Mesenchymal stem cell (in vitro differentiated cells and primary cell): Measurements from ENCODE around the gene TRAP1.

Experiments
- DNase-seq: peaks from one replicate; pipeline ENCODE4 v3.0.0-alpha.2; 2013
- H2AFZ ChIP-seq: one replicate; pipeline ENCODE4 v1.6.1; 2013; ENCODE audit warnings: low read depth, mild to moderate bottlenecking, control low read depth, inconsistent platforms, low read length, moderate library complexity
- H2AK5ac ChIP-seq: 2 replicates; pipeline ENCODE4 v1.6.1; 2013; ENCODE audit warnings: low read length, moderate library complexity, mild to moderate bottlenecking, inconsistent platforms; ENCODE audit not compliant: severe bottlenecking
- H2BK120ac ChIP-seq: one replicate; pipeline ENCODE4 v1.6.1; 2013; ENCODE audit warnings: low read depth, mild to moderate bottlenecking, inconsistent platforms, low read length, moderate library complexity
- H2BK12ac ChIP-seq, 2 experiments: one replicate each; pipeline ENCODE4 v1.6.1; 2013; ENCODE audit warnings: inconsistent platforms in 2 of 2, low read length in 2 of 2, mild to moderate bottlenecking in 2 of 2, moderate library complexity in 2 of 2, control low read depth in 1 of 2
- H2BK15ac ChIP-seq: one replicate; pipeline ENCODE4 v1.6.1; 2013; ENCODE audit warnings: mild to moderate bottlenecking, low read depth, inconsistent platforms; ENCODE audit not compliant: poor library complexity, severe bottlenecking
- H2BK5ac ChIP-seq: 2 replicates; pipeline ENCODE4 v1.6.1; 2013; ENCODE audit warnings: low read depth, mild to moderate bottlenecking, low read length, control low read depth, inconsistent platforms; ENCODE audit not compliant: poor library complexity, severe bottlenecking
- H3K14ac ChIP-seq, 2 experiments: one replicate each; pipeline ENCODE4 v1.6.1; 2013; ENCODE audit warnings: inconsistent platforms in 2 of 2, low read length in 2 of 2, control low read depth in 1 of 2, mild to moderate bottlenecking in 1 of 2, moderate library complexity in 1 of 2
- H3K18ac ChIP-seq, 2 experiments: one replicate each; pipeline ENCODE4 v1.6.1; 2013; ENCODE audit warnings: inconsistent platforms in 2 of 2, low read length in 2 of 2, control low read depth in 1 of 2, low read depth in 1 of 2, mild to moderate bottlenecking in 1 of 2
- H3K23ac ChIP-seq, 2 experiments: one replicate each; pipeline ENCODE4 v1.6.1; 2013; ENCODE audit warnings: inconsistent platforms in 2 of 2, low read length in 2 of 2, mild to moderate bottlenecking in 2 of 2, moderate library complexity in 2 of 2, control low read depth in 1 of 2
- H3K27ac ChIP-seq: 2 replicates; pipeline ENCODE4 v1.5.1; 2013; ENCODE audit warnings: mild to moderate bottlenecking, moderate library complexity, low read length, control low read depth, inconsistent platforms; ENCODE audit not compliant: poor library complexity, severe bottlenecking
- H3K27me3 ChIP-seq, 2 experiments: 2 replicates each; pipeline versions ENCODE4 v1.6.1 to v1.7.0; 2013; ENCODE audit warnings: low read length in 2 of 2, mild to moderate bottlenecking in 2 of 2, moderate library complexity in 2 of 2, control low read depth in 1 of 2, inconsistent platforms in 1 of 2; ENCODE audit not compliant: control insufficient read depth in 1 of 2, insufficient read depth in 1 of 2
- H3K36me3 ChIP-seq, 2 experiments: 2 replicates each; pipeline versions ENCODE4 v1.6.1 to v1.7.0; 2013; ENCODE audit warnings: low read length in 2 of 2, control low read depth in 1 of 2, inconsistent platforms in 1 of 2, low read depth in 1 of 2, mild to moderate bottlenecking in 1 of 2; ENCODE audit not compliant: insufficient read depth in 2 of 2, control insufficient read depth in 1 of 2
- H3K4ac ChIP-seq, 2 experiments: one replicate each; pipeline ENCODE4 v1.6.1; 2013; ENCODE audit warnings: inconsistent platforms in 2 of 2, low read length in 2 of 2, mild to moderate bottlenecking in 2 of 2, moderate library complexity in 2 of 2, control low read depth in 1 of 2, low read depth in 1 of 2
- H3K4me1 ChIP-seq: 2 replicates; pipeline ENCODE4 v1.6.1; 2013; ENCODE audit warnings: low read depth, low read length, control low read depth; ENCODE audit not compliant: control insufficient read depth, insufficient read depth
- H3K4me2 ChIP-seq: 2 replicates; pipeline ENCODE4 v1.6.1; 2013; ENCODE audit warnings: low read length, mild to moderate bottlenecking, inconsistent platforms; ENCODE audit not compliant: poor library complexity, severe bottlenecking
- H3K4me3 ChIP-seq, 2 experiments: 2 replicates each; pipeline versions ENCODE4 v1.5.1 to v1.7.0; 2013; ENCODE audit warnings: low read length in 2 of 2, mild to moderate bottlenecking in 2 of 2, control low read depth in 1 of 2, low read depth in 1 of 2; ENCODE audit not compliant: insufficient read depth in 1 of 2
- H3K79me1 ChIP-seq: replicated peaks from 2 replicates; pipeline ENCODE4 v1.6.1; 2013; ENCODE audit warnings: mild to moderate bottlenecking, control low read depth, low read length, inconsistent platforms; ENCODE audit not compliant: poor library complexity, severe bottlenecking
- H3K9ac ChIP-seq: 2 replicates; pipeline ENCODE4 v1.7.0; 2013; ENCODE audit warnings: mild to moderate bottlenecking, low read length, moderate library complexity
- H3K9me3 ChIP-seq: 2 replicates; pipeline ENCODE4 v1.7.0; 2013; ENCODE audit warnings: mild to moderate bottlenecking, low read length; ENCODE audit not compliant: control insufficient read depth
- H4K8ac ChIP-seq: one replicate; pipeline ENCODE4 v1.6.1; 2013; ENCODE audit warnings: inconsistent platforms, mild to moderate bottlenecking, low read length, moderate library complexity
- H4K91ac ChIP-seq: one replicate; pipeline ENCODE4 v1.6.1; 2013; ENCODE audit warnings: mild to moderate bottlenecking, low read length, inconsistent platforms
- WGBS: methylation state at CpG from one replicate; pipeline ENCODE4 v1.1.7; 2013; ENCODE audit warnings: mixed read lengths; 5-methylcytosine and 5-hydroxymethylcytosine counted together

Gene TRAP1

GRCh38 chr16:3652373-3653195 is 64.7 kb downstream of the TRAP1 start:
- H3K9me3 ChIP-seq, result no peaks in the 10 kb centered on the region
- WGBS, result 87% methylated on average over 14 of the region's 14 CpGs
- no peak for DNase-seq
- H3K18ac ChIP-seq, result no peak overlapping the region
- H2AFZ ChIP-seq, result no peak overlapping the region
- no peak overlapping the region for H3K4me2 ChIP-seq
- H2BK15ac ChIP-seq, result no peak overlapping the region
- H2BK5ac ChIP-seq, result no peak overlapping the region
- H3K79me1 ChIP-seq, result peaks cover 6% of the 10 kb centered on the region
- no peak overlapping the region for H3K4me3 ChIP-seq
- no peak overlapping the region for H3K9ac ChIP-seq
- peaks cover 41 to 59% of the 10 kb centered on the region in 2 experiments for H3K36me3 ChIP-seq
- peaks cover 15% of the 10 kb centered on the region for H3K4me1 ChIP-seq
- no peak overlapping the region for H2BK120ac ChIP-seq
- H3K23ac ChIP-seq, result no peak overlapping the region
- no peak overlapping the region for H2AK5ac ChIP-seq
- H3K14ac ChIP-seq, result no peak overlapping the region
- no peak overlapping the region for H4K8ac ChIP-seq
- H3K27me3 ChIP-seq, result no peaks in the 10 kb centered on the region
- H2BK12ac ChIP-seq, result no peak overlapping the region
- H3K27ac ChIP-seq, result no peak overlapping the region
- no peak overlapping the region for H3K4ac ChIP-seq
- H4K91ac ChIP-seq, result no peak overlapping the region

GRCh38 chr16:3651461-3652372 is 65.6 kb downstream of the TRAP1 start:
- Histone ChIP-seq H2BK5ac (no peak overlapping the region), H2BK15ac (no peak overlapping the region), H3K9me3 (no peaks in the 10 kb centered on the region), H2BK120ac (no peak overlapping the region), H4K91ac (no peak overlapping the region), H3K4me1 (peaks cover 10% of the 10 kb centered on the region), H3K4me3 (no peak overlapping the region), H3K23ac (no peak overlapping the region), H3K18ac (no peak overlapping the region), H3K27ac (no peak overlapping the region), H4K8ac (no peak overlapping the region), H3K14ac (no peak overlapping the region), H3K79me1 (peaks cover 6% of the 10 kb centered on the region), H3K4me2 (no peak overlapping the region), H3K4ac (no peak overlapping the region), H2AFZ (no peak overlapping the region), H3K27me3 (no peaks in the 10 kb centered on the region), H3K9ac (no peak overlapping the region), H2AK5ac (no peak overlapping the region), H3K36me3 (peaks cover 32 to 50% of the 10 kb centered on the region in 2 experiments), H2BK12ac (no peak overlapping the region)
- 96% methylated on average over 18 of the region's 18 CpGs for WGBS
- no peak for DNase-seq

- Histone ChIP-seq H2AK5ac (no peak overlapping the region), H3K27me3 (no peaks in the 10 kb centered on the region), H2BK12ac (no peak overlapping the region), H4K91ac (no peak overlapping the region), H2BK120ac (no peak overlapping the region), H4K8ac (no peak overlapping the region), H3K18ac (no peak overlapping the region), H3K9ac (no peak overlapping the region), H3K9me3 (no peaks in the 10 kb centered on the region), H3K4me3 (no peak overlapping the region), H2BK15ac (no peak overlapping the region), H3K4ac (no peak overlapping the region), H3K23ac (no peak overlapping the region), H3K27ac (no peak overlapping the region), H3K4me2 (no peak overlapping the region), H3K14ac (no peak overlapping the region), H2AFZ (no peak overlapping the region), H2BK5ac (no peak overlapping the region), H3K79me1 (peaks cover 8% of the 10 kb centered on the region), H3K4me1 (peaks cover 18% of the 10 kb centered on the region), H3K36me3 (peaks cover 25 to 40% of the 10 kb centered on the region in 2 experiments)
- no peak for DNase-seq
- WGBS, result 91% methylated on average over 13 of the region's 13 CpGs
These were observed 66.6 kb downstream of the TRAP1 start for GRCh38 chr16:3650631-3651265.
